HepG2 (cell line): Measurements from ENCODE around the gene NOVA2. TPM values are rescaled to one million over a fixed set of nuclear protein-coding genes. Genes with fewer than 3 reads are reported as not detected.
A peak's percentile ranks its signal among the peaks of the same experiment; 100 is the strongest.

ENCODE experiments used
- ATAC-seq: fragments of 200-7000 bp; cut with Tn5 transposase; 3 replicates; pipeline ENCODE4 v1.9.1; 2020; ENCODE audit warnings: mild to moderate bottlenecking, moderate library complexity
- BruUV-seq: library from RNA; stranded (reverse); fragments of 400-500 nt; replicated peaks from 2 replicates; lab custom pipeline; 2021; lab: Mats Ljungman, UMichigan
- CTCF ChIA-PET: fragments of 300-600 bp; formaldehyde crosslinking; extraction: SDS; loops from one replicate; lab custom pipeline; 2021; ENCODE audit warnings: low total read pairs, inconsistent platforms, low intra/inter-chr PET ratio; lab: Yijun Ruan, JAX
- POLR2A ChIA-PET: fragments of 350-600 bp; sonication (Branson Sonifier 250); formaldehyde crosslinking; loops from one replicate; lab custom pipeline; 2020; ENCODE audit warnings: antibody characterized with exemption, inconsistent platforms; lab: Yijun Ruan, JAX
- DNase-seq: peaks from one replicate; pipeline ENCODE4 v3.0.0-alpha.2; 2015; ENCODE audit warnings: low spot score
- FAIRE-seq: peaks from 3 replicates; lab custom pipeline; 2011; peaks lifted over from hg19 to GRCh38; lab: Jason Lieb, UNC
- H2AFZ ChIP-seq: one replicate; pipeline ENCODE4 v1.6.1; 2011; ENCODE audit warnings: low read length, inconsistent platforms
- H3K27ac ChIP-seq: fragments of 300-600 bp; 3 replicates; pipeline ENCODE4 v1.8.0; 2011; ENCODE audit warnings: mixed run types, mild to moderate bottlenecking, mixed read lengths, low read length, inconsistent platforms; ENCODE audit not compliant: insufficient read depth; ENCODE audit errors: extremely low read length
- H3K27me3 ChIP-seq, 2 experiments: fragments of 200-600 bp in 1 of 2; 2 replicates in 1 of 2; 3 replicates in 1 of 2; pipeline versions ENCODE4 v1.6.0 to v1.8.0; 2011; ENCODE audit warnings: low read length in 2 of 2, mild to moderate bottlenecking in 2 of 2, moderate library complexity in 2 of 2, inconsistent platforms in 1 of 2; ENCODE audit not compliant: insufficient read depth in 2 of 2, control insufficient read depth in 1 of 2
- H3K36me3 ChIP-seq, 2 experiments: fragments of 200-600 bp in 1 of 2; replicated peaks in 1 of 2; 2 replicates in 1 of 2; 3 replicates in 1 of 2; pipeline versions ENCODE4 v1.5.1 to v1.8.0; 2011; ENCODE audit warnings: low read length in 2 of 2, inconsistent platforms in 1 of 2; ENCODE audit not compliant: insufficient read depth in 2 of 2, control insufficient read depth in 1 of 2
- H3K4me1 ChIP-seq: 2 replicates; pipeline ENCODE4 v1.5.1; 2012; ENCODE audit warnings: low read length, inconsistent platforms; ENCODE audit not compliant: insufficient read depth
- H3K4me2 ChIP-seq: 2 replicates; pipeline ENCODE4 v1.6.0; 2011; ENCODE audit warnings: low read depth, low read length, inconsistent platforms
- H3K4me3 ChIP-seq, 3 experiments: fragments of 200-600 bp in 1 of 3; sonication (generic), shearing (Covaris generic) in 1 of 3; replicated peaks in 1 of 3; 2 replicates each; pipeline ENCODE4 v1.5.1; 2011 to 2016; ENCODE audit warnings: low read length in 3 of 3, inconsistent platforms in 2 of 3, low read depth in 2 of 3, mild to moderate bottlenecking in 2 of 3, control low read depth in 1 of 3, mixed read lengths in 1 of 3; ENCODE audit not compliant: insufficient read depth in 1 of 3
- H3K79me2 ChIP-seq: one replicate; pipeline ENCODE4 v1.6.1; 2011; ENCODE audit warnings: low read length, inconsistent platforms; ENCODE audit not compliant: insufficient read depth
- H3K9ac ChIP-seq: 2 replicates; pipeline ENCODE4 v1.6.0; 2011; ENCODE audit warnings: mild to moderate bottlenecking, low read depth, low read length, inconsistent platforms; ENCODE audit not compliant: insufficient read depth
- H3K9me3 ChIP-seq: 2 replicates; pipeline ENCODE4 v1.5.1; 2012; ENCODE audit warnings: mild to moderate bottlenecking, low read length
- H4K20me1 ChIP-seq: 2 replicates; pipeline ENCODE4 v1.6.0; 2011; ENCODE audit warnings: inconsistent platforms, mild to moderate bottlenecking, low read length, moderate library complexity; ENCODE audit not compliant: insufficient read depth
- CSRNP1 ChIP-seq: sonication (generic); formaldehyde crosslinking; IDR thresholded peaks from 2 replicates; pipeline ENCODE4 v1.8.1; 2023; ENCODE audit warnings: mild to moderate bottlenecking, missing genetic modification reagents
- KIAA2018 ChIP-seq: sonication (generic); formaldehyde crosslinking; IDR thresholded peaks from 2 replicates; pipeline ENCODE4 v1.5.0; 2020; ENCODE audit warnings: mild to moderate bottlenecking, missing genetic modification reagents, borderline replicate concordance
- ZKSCAN1 ChIP-seq: fragments of 150-350 bp; IDR thresholded peaks from 2 replicates; pipeline ENCODE4 v1.6.1; 2014; ENCODE audit warnings: low read length
- WGBS: methylation state at CpG from one replicate; pipeline ENCODE4 v1.1.6; 2017; ENCODE audit warnings: low lambda C conversion rate; 5-methylcytosine and 5-hydroxymethylcytosine counted together
- in situ Hi-C: cut with HindIII; loops from 2 replicates; pipeline ENCODE4 v1.10.0; 2017; ENCODE audit warnings: low pct_unique_long_range_greater_than_20kb; ENCODE audit not compliant: extremely low pct_ligation_motif_present
- intact Hi-C: fragments of 100-400 bp; cut with micrococcal nuclease; formaldehyde crosslinking; loops from one replicate; pipeline ENCODE4 v1.10.0; 2022; ENCODE audit not compliant: unreplicated experiment
- polyA plus RNA-seq, 8 experiments: library from polyadenylated mRNA; depleted of rRNA in 3 of 8; stranded (reverse) in 7 of 8; unstranded in 1 of 8; fragments of >200 nt; fragmentation: Illumina TruSeq in 4 of 8; extraction: Trizol in 4 of 8; gene quantifications; 2 replicates each; pipeline versions ENCODE4 v1.2.1 to v1.2.3, GENCODE V29; 2011 to 2016; ENCODE audit warnings: low read depth in 4 of 8, missing spikeins in 1 of 8, mixed read lengths in 1 of 8; ENCODE audit not compliant: insufficient read depth in 1 of 8
- total RNA-seq, 5 experiments: library from RNA; depleted of rRNA; stranded (reverse); fragments of >200 nt; fragmentation: Illumina TruSeq; extraction: Trizol; gene quantifications; 2 replicates each; pipeline ENCODE4 v1.2.3, GENCODE V29; 2016; ENCODE audit warnings: low read depth in 1 of 5

NOVA2 gene
- total and polyA plus RNA-seq, 2 of the 13 experiments (the other 11 are each of a cell fraction or from before 2014, with no cell fraction given): not detected

- TF ChIP-seq CSRNP1: no peak
- TF ChIP-seq, all 625 proteins: peak for 2
These were observed 49.0 kb upstream of the NOVA2 start, which contains the start of gene PGLYRP1 (continued) for GRCh38 chr19:46022431-46023310.

GRCh38 chr19:46022061-46022430 lies 48.4 kb upstream of the NOVA2 start:
- Histone ChIP-seq H4K20me1 (no peaks in the 10 kb centered on the region), H3K9me3 (no peaks in the 10 kb centered on the region), H3K4me1 (peaks cover 9% of the 10 kb centered on the region), H3K4me2 (no peak overlapping the region), H3K27me3 (no peaks in the 10 kb centered on the region), H3K4me3 (no peak overlapping the region), H3K79me2 (no peaks in the 10 kb centered on the region), H3K27ac (no peak overlapping the region), H3K36me3 (no peaks in the 10 kb centered on the region), H2AFZ (no peak overlapping the region), H3K9ac (no peak overlapping the region)
- in situ Hi-C loops (loop anchor here (5.0 kb wide), 1 partner anchor 170 kb away; no protein-coding TSS in a partner anchor), intact Hi-C loops (no loop called here)
- 65% methylated on average over 9 of the region's 12 CpGs for WGBS
- ATAC-seq (no peak), FAIRE-seq (no peak), DNase-seq (no peak)
- POLR2A ChIA-PET: no interaction called here
- CTCF ChIA-PET: no interaction called here
- no TSS peak for BruUV-seq
- TF ChIP-seq ZKSCAN1 (0 out of 2 replicates have a peak, but pooled peaks have one; percentile 27), KIAA2018 (CRISPR knock-in tag) (no peak)
